Measurements from ENCODE around the gene SLC28A3. TPM values are rescaled to one million over a fixed set of nuclear protein-coding genes. Genes with fewer than 3 reads are reported as not detected.
"Not testable (repeated sequence)": the region's sequence is repeated elsewhere in the genome, so short reads cannot be mapped to it uniquely, and the experiment has no call there.

SLC28A3 gene
- total RNA-seq, 1 donor, result 0.10 TPM

DNA sequence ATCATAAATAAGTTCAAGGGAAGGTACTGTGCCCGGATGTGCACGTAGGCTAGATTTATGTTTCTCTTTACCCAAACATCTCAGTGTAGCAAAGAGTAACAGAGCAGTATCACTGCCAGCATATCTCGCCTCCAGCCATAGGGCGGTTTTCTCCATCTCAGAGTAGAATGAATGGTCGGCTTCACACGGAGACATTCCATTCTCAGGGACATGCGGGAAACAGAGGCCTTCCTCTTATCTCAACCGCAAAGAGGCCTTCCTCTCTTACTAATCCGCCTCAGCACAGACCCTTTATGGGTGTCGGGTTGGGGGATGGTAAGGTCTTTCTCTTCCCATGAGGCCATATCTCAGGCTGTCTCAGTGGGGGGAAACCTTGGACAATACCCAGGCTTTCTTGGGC lies 27.2 kb upstream of the SLC28A3 start:
- not testable (repeated sequence) for H3K27me3 ChIP-seq (ENCODE audit: insufficient read depth, low read length); H3K9me3 ChIP-seq (ENCODE audit: low read depth, low read length); H3K4me3 ChIP-seq (ENCODE audit: low read length)
- H3K4me1 ChIP-seq (ENCODE audit: insufficient read depth, low read length), result peaks cover 76% of the 10 kb centered on the region

DNA sequence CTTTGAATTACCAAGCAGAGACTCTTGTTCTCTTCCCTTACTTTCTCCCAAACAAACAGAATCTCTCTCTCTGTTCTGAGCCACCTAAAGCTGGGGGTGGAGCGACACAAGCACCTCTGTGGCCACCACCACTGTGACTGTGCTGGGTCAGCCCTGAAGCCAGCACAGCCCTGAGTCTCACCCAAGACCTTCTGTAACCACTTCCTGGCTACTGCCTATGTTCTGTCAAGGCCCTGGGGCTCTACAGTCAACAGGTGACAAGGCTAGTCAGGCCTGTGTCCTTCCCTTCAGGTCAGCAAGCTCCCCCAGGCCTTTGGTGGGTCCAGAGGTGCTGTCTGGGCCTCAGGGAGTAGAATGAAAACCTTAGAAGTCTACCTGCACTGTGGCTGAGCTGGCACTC lies 26.1 kb upstream of the SLC28A3 start:
- Histone ChIP-seq H3K4me1 (ENCODE audit: insufficient read depth, low read length) (peaks cover 66% of the 10 kb centered on the region), H3K9me3 (ENCODE audit: low read depth, low read length) (no peaks in the 10 kb centered on the region), H3K4me3 (ENCODE audit: low read length) (no peak overlapping the region), H3K27me3 (ENCODE audit: insufficient read depth, low read length) (no peaks in the 10 kb centered on the region)

DNA sequence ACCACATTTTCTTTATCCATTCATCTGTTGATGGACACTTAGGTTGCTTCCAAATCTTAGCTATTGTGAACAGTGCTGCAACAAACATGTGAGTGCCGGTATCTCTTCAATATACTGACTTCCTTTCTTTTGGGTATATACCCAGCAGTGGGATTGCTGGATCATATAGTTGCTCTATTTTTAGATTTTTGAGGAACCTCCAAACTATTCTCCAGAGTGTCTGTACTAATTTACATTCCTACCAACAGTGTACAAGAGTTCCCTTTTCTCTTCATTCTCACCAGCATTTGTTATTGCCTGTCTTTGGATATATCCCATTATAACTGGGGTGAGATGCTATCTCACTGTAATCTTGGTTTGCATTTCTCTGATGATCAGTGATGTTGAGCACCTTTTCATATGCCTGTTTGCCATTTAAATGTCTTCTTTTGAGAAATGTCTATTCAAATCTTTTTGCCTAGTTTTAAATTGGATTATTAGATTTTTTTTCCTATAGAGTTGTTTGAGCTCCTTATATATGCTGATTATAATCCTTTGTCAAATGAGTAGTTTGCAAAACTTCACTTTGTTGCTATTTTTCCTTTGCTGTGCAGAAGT lies 24.4 kb upstream of the SLC28A3 start:
- H3K4me3 ChIP-seq (ENCODE audit: low read length); H3K27me3 ChIP-seq (ENCODE audit: insufficient read depth, low read length); H3K9me3 ChIP-seq (ENCODE audit: low read depth, low read length): not testable (repeated sequence)
- H3K4me1 ChIP-seq (ENCODE audit: insufficient read depth, low read length), result peaks cover 54% of the 10 kb centered on the region

DNA sequence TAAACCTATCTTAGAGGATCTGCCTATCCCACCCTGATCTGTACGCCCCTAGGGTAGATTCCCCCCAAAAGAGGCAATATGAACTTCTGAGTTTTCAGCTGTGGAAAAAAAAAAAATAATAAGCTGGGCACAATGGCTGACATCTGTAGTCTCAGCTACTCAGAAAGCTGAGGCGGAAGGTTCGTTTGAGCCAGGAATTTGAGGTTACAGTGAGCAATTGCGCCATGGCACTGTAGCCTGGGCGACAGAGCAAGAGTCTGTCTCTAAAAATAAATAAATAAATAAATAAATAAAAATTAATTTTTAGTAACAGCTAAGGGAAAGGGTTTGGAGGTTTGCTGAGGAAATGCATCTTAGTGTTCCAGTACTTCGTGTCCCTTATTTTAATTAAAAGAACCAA lies 21.1 kb upstream of the SLC28A3 start:
- Histone ChIP-seq H3K9me3 (ENCODE audit: low read depth, low read length) (no peaks in the 10 kb centered on the region), H3K4me1 (ENCODE audit: insufficient read depth, low read length) (peaks cover 24% of the 10 kb centered on the region), H3K4me3 (ENCODE audit: low read length) (no peak overlapping the region), H3K27me3 (ENCODE audit: insufficient read depth, low read length) (no peaks in the 10 kb centered on the region)

DNA sequence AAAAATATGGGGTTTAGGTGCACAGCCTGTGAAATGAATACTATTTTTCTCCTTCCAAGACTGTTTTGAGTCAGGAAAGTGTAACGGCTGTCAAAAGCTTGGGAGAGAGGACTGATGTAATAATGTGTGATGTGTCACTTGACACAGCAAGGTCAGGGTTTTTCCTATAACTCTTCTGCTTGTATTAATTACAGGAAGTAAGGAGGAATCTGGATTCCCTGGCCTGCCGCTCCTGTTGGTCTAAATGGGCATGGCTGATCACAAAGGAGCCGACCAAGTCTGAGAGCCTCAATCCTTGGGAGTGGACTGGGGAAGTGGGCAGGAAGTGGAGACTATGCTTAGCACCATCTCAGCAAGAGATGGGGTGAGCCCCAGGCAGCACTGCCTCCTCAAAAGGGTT lies 16.7 kb upstream of the SLC28A3 start:
- H3K9me3 ChIP-seq (ENCODE audit: low read depth, low read length), result no peaks in the 10 kb centered on the region
- no peaks in the 10 kb centered on the region for H3K27me3 ChIP-seq (ENCODE audit: insufficient read depth, low read length)
- H3K4me1 ChIP-seq (ENCODE audit: insufficient read depth, low read length), result peaks cover 5% of the 10 kb centered on the region
- H3K4me3 ChIP-seq (ENCODE audit: low read length), result no peak overlapping the region

DNA sequence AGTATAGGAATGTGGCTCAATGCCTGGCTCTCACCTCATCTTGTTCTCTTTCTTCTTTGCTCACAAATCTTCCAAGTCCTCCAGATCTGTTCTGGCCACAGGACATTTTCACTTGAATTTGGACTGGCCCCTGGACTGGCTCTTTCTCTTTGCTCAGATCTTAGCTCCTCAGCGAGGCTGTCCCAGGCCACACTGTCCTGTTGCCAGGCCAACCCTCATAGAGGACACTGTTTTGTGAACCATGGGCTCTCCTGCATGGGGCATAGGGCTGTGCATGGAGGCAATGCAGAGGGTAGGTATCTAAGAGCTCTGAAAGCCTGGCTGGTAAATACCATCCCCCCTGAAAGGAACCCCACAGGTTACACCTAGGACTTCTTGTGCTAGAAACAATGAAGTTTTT lies 13.5 kb upstream of the SLC28A3 start:
- no peaks in the 10 kb centered on the region for H3K4me1 ChIP-seq (ENCODE audit: insufficient read depth, low read length)
- no peaks in the 10 kb centered on the region for H3K9me3 ChIP-seq (ENCODE audit: low read depth, low read length)
- H3K27me3 ChIP-seq (ENCODE audit: insufficient read depth, low read length), result no peaks in the 10 kb centered on the region
- H3K4me3 ChIP-seq (ENCODE audit: low read length), result no peak overlapping the region

DNA sequence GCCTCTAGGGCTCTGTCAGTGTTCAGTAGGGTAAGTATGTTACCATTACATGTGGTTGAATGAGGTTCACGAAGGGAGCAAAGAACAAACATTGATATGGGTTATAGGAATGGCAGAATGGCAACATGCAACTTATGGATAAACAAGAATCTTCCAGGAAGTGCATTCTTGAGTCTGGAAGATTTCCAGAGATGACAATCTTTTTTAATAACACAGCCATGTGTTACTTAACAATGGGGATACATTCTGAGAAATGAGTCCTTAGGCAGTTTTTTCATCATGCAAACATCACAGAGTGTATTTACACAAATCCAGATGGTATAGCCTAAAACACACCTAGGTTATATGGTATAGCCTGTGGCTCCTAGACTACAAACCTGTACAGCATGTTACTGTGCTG lies 9.1 kb upstream of the SLC28A3 start:
- H3K9me3 ChIP-seq (ENCODE audit: low read depth, low read length), result no peaks in the 10 kb centered on the region
- H3K4me1 ChIP-seq (ENCODE audit: insufficient read depth, low read length), result no peaks in the 10 kb centered on the region
- no peaks in the 10 kb centered on the region for H3K27me3 ChIP-seq (ENCODE audit: insufficient read depth, low read length)
- H3K4me3 ChIP-seq (ENCODE audit: low read length), result no peak overlapping the region

DNA sequence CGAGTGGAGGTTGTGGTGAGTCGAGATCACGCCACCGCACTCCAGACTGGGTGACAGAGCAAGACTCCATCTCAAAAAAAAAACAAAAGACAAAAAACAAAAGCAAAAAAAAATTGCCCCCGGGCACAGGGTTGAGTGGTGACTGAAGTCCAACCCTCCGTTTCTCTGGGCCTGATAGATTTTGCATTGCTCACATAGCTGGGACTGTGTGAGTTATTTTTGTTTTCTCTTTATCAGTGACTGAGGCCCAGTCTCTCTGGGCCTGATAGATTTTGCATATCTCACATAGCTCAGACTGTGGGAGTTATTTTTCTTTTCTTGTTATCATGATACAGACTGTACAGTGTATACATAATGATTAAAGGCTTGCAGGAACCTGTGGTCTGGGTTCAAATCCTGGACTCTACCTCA lies 2.6 kb upstream of the SLC28A3 start:
- Histone ChIP-seq H3K9me3 (ENCODE audit: low read depth, low read length) (no peaks in the 10 kb centered on the region), H3K27me3 (ENCODE audit: insufficient read depth, low read length) (no peaks in the 10 kb centered on the region), H3K4me1 (ENCODE audit: insufficient read depth, low read length) (no peaks in the 10 kb centered on the region), H3K4me3 (ENCODE audit: low read length) (no peak overlapping the region)

DNA sequence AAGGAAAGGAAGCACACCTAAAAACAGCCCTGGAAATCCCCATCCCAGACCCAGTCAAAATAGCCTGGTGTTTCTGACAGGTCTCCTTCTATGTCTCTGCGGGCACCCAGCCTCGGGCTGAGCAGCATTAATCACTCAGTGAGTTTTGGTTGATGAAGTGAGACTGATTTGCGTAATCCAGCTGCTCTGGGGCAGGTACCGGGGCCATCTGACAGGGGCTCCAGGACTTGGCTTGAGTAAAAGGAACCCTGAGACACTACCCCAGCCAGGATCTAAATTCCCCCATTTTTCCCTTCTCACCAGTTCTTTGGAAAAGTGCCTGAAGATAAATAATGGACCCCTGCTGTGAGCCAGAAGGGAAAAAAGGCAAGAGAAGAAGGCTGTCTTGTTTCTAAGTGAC lies 596 bp downstream of the SLC28A3 start:
- H3K4me3 ChIP-seq (ENCODE audit: low read length), result no peak overlapping the region
- no peaks in the 10 kb centered on the region for H3K27me3 ChIP-seq (ENCODE audit: insufficient read depth, low read length)
- no peaks in the 10 kb centered on the region for H3K9me3 ChIP-seq (ENCODE audit: low read depth, low read length)
- H3K4me1 ChIP-seq (ENCODE audit: insufficient read depth, low read length), result no peaks in the 10 kb centered on the region

GRCh38 chr9:84339503-84339902 lies 1.1 kb downstream of the SLC28A3 start:
- H3K4me3 ChIP-seq (ENCODE audit: low read length), result no peak overlapping the region
- H3K4me1 ChIP-seq (ENCODE audit: insufficient read depth, low read length), result no peaks in the 10 kb centered on the region
- H3K9me3 ChIP-seq (ENCODE audit: low read depth, low read length), result no peaks in the 10 kb centered on the region
- no peaks in the 10 kb centered on the region for H3K27me3 ChIP-seq (ENCODE audit: insufficient read depth, low read length)

- no peaks in the 10 kb centered on the region for H3K4me1 ChIP-seq (ENCODE audit: insufficient read depth, low read length)
- H3K27me3 ChIP-seq (ENCODE audit: insufficient read depth, low read length), result no peaks in the 10 kb centered on the region
- H3K9me3 ChIP-seq (ENCODE audit: low read depth, low read length), result no peaks in the 10 kb centered on the region
- no peak overlapping the region for H3K4me3 ChIP-seq (ENCODE audit: low read length)
These were observed 1.8 kb downstream of the SLC28A3 start for GRCh38 chr9:84338792-84339191.

DNA sequence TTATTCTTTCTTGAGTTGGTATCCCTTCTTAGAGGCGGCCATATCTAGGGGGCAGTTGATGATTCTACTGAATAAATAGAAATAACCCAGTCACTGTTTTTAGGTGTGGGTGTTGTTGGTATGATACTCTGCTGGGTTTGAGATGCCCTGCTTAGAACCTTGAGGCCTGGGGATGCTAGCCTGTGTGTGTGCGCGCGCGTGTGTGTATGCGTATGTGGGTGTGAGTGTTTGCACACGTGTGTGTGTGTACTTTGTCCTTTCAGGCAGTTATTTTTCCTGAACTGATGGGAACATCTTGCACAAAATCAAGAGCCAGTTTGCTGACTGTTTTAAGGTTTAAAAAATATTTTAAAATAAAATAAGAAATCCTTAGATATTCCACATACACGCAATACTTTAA lies 3.3 kb downstream of the SLC28A3 start:
- no peaks in the 10 kb centered on the region for H3K9me3 ChIP-seq (ENCODE audit: low read depth, low read length)

GRCh38 chr9:84331119-84331809 lies 9.3 kb downstream of the SLC28A3 start:
- Histone ChIP-seq H3K9me3 (ENCODE audit: low read depth, low read length) (no peaks in the 10 kb centered on the region), H3K27me3 (ENCODE audit: insufficient read depth, low read length) (no peaks in the 10 kb centered on the region), H3K4me1 (ENCODE audit: insufficient read depth, low read length) (peaks cover 10% of the 10 kb centered on the region), H3K4me3 (ENCODE audit: low read length) (no peak overlapping the region)

More for the DNA sequence above, 3.3 kb downstream of the SLC28A3 start:
- H3K27me3 ChIP-seq (ENCODE audit: insufficient read depth, low read length), result no peaks in the 10 kb centered on the region
- no peak overlapping the region for H3K4me3 ChIP-seq (ENCODE audit: low read length)
- H3K4me1 ChIP-seq (ENCODE audit: insufficient read depth, low read length), result no peaks in the 10 kb centered on the region

DNA sequence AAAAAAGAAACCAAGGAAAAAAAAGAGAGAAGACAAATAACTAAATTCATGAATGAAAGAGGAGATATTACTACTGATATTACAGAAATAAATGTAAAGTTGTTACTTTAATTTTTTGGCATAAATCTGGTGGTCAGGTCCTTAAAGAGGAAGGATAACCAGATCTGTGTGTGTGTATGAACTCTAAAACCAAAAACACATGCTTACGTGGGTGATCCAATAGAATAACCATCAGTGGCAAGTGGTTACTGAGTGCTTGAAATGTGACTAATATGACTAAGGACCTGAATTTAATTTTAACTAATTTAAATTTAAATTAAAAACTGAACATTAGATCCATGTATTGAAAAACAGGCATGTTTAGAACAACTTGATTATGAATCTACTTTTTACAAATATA lies 10.3 kb downstream of the SLC28A3 start:
- Histone ChIP-seq H3K4me1 (ENCODE audit: insufficient read depth, low read length) (peaks cover 10% of the 10 kb centered on the region), H3K4me3 (ENCODE audit: low read length) (no peak overlapping the region)

GRCh38 chr9:84327184-84327583 lies 13.4 kb downstream of the SLC28A3 start:
- H3K4me3 ChIP-seq (ENCODE audit: low read length), result no peak overlapping the region
- H3K27me3 ChIP-seq (ENCODE audit: insufficient read depth, low read length), result no peaks in the 10 kb centered on the region
- peaks cover 28% of the 10 kb centered on the region for H3K4me1 ChIP-seq (ENCODE audit: insufficient read depth, low read length)
- H3K9me3 ChIP-seq (ENCODE audit: low read depth, low read length), result no peaks in the 10 kb centered on the region

More for the DNA sequence above, 10.3 kb downstream of the SLC28A3 start:
- Histone ChIP-seq H3K9me3 (ENCODE audit: low read depth, low read length) (no peaks in the 10 kb centered on the region), H3K27me3 (ENCODE audit: insufficient read depth, low read length) (no peaks in the 10 kb centered on the region)

GRCh38 chr9:84325347-84325973 lies 15.1 kb downstream of the SLC28A3 start:
- H3K27me3 ChIP-seq (ENCODE audit: insufficient read depth, low read length), result no peaks in the 10 kb centered on the region
- H3K4me1 ChIP-seq (ENCODE audit: insufficient read depth, low read length), result peaks cover 18% of the 10 kb centered on the region
- H3K4me3 ChIP-seq (ENCODE audit: low read length), result no peak overlapping the region
- H3K9me3 ChIP-seq (ENCODE audit: low read depth, low read length), result no peaks in the 10 kb centered on the region

Data from mononuclear cell (primary cell).